Stimulated activated CD4-positive, alpha-beta T cell treated with anti-CD3 and anti-CD28 coated beads, Interleukin-12 subunit alpha, Interleukin-12 subunit beta, amount 100 ng/mL, for 24 hours (primary cell): ENCODE results near the gene CPOX.

Experiments used
- DNase-seq, 2 experiments: peaks; one replicate each; pipeline ENCODE4 v3.0.0-alpha.2; 2020; ENCODE audit warnings: low read depth in 2 of 2

CPOX gene

GRCh38 chr3:98596087-98596486, 2.7 kb upstream of the CPOX start:
- DNase-seq: no peak

- DNase-seq: no peak
These were observed 1.4 kb upstream of the CPOX start for GRCh38 chr3:98594628-98595324.

GRCh38 chr3:98592345-98592935, 971 bp downstream of the CPOX start:
- no peak for DNase-seq

- no peak for DNase-seq
These were observed 3.9 kb downstream of the CPOX start for GRCh38 chr3:98589331-98590036.

- no peak for DNase-seq
These were observed 5.3 kb downstream of the CPOX start for GRCh38 chr3:98588065-98588464.

- DNase-seq: no peak
These were observed 5.8 kb downstream of the CPOX start for GRCh38 chr3:98587654-98588053.

- no peak for DNase-seq
These were observed 8.9 kb downstream of the CPOX start for GRCh38 chr3:98584547-98584946.

- no peak for DNase-seq
These were observed 9.6 kb downstream of the CPOX start for GRCh38 chr3:98583766-98584165.

GRCh38 chr3:98582042-98582441, 11.4 kb downstream of the CPOX start:
- no peak for DNase-seq

- DNase-seq: no peak
These were observed 11.9 kb downstream of the CPOX start for GRCh38 chr3:98581474-98581873.

- DNase-seq: no peak
These were observed 12.7 kb downstream of the CPOX start for GRCh38 chr3:98580401-98581386.

- no peak for DNase-seq
These were observed 16.1 kb downstream of the CPOX start for GRCh38 chr3:98577178-98577895.

- DNase-seq: no peak
These were observed 19.3 kb downstream of the CPOX start for GRCh38 chr3:98574132-98574531.

- DNase-seq: no peak
These were observed 20.2 kb downstream of the CPOX start for GRCh38 chr3:98573181-98573728.

- no peak for DNase-seq
These were observed 25.0 kb downstream of the CPOX start for GRCh38 chr3:98568402-98568801.

GRCh38 chr3:98567666-98568270, 25.6 kb downstream of the CPOX start:
- no peak for DNase-seq

GRCh38 chr3:98565843-98566242, 27.6 kb downstream of the CPOX start:
- DNase-seq: no peak

- no peak for DNase-seq
These were observed 28.2 kb downstream of the CPOX start for GRCh38 chr3:98565237-98565643.

GRCh38 chr3:98564282-98565005, 29.0 kb downstream of the CPOX start:
- DNase-seq: no peak
